Measurements from ENCODE around the gene FBXO7.

The FBXO7 gene

GRCh38 chr22:32531931-32532819 lies 57.6 kb downstream of the FBXO7 start:
- no peak for DNase-seq (ENCODE audit: low read depth in 2 of 2)

DNA sequence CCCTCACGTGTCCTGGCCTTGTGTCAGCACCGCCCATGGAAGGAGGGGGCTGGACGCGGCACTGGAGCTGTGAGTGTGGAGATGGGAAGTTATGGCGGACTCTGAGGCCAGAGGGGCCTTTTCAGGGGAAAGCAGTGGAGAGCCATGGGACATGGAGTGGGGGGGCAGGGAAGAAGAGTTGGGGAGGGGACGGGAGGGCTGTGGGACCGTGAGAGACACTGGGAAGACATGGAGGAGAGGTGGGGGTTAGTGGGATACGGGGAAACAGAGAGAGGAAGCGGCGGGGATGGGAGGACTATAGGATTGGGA lies 58.2 kb downstream of the FBXO7 start:
- DNase-seq (ENCODE audit: low read depth in 2 of 2) = no peak

DNA sequence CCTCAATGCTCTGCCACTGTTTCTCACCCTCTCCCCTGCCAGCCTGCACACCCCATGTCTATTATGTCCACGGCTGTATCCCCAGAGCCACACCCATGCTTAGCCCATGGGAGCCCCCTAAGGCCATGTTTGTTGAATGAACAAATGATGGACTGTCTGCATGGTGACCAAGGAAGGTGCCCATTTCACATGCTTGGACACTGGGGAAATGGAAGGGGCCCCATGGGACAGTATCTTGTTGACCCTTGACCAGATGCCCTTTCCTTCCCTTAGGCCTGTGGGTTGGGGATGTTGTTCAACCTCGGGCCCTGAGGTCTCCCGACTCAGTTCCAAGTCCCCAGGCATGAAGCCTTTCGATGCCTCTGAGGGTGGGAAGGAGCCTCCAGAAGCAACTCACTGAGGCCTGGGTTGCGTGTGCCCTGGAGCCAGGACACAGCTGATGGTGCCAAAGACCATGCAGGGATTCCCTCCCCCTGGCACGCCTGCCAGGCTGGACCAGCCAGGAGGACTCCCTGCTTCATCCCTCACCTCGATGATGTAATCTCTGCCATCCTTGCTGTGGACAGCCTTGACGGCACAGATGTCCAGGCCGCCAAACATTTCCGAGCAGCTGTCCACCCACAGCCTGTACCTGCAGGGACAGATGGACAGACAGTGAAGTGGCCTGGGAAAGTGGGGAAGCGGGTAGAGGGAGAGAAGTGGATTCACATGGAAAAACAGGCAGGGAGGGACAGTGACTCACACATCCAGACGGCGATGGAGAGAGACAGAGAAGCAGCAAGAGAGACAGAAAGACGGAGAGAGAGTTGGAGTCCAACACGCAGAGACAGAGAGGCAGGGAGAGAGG lies 58.9 kb downstream of the FBXO7 start:
- no peak for DNase-seq (ENCODE audit: low read depth in 2 of 2)

DNA sequence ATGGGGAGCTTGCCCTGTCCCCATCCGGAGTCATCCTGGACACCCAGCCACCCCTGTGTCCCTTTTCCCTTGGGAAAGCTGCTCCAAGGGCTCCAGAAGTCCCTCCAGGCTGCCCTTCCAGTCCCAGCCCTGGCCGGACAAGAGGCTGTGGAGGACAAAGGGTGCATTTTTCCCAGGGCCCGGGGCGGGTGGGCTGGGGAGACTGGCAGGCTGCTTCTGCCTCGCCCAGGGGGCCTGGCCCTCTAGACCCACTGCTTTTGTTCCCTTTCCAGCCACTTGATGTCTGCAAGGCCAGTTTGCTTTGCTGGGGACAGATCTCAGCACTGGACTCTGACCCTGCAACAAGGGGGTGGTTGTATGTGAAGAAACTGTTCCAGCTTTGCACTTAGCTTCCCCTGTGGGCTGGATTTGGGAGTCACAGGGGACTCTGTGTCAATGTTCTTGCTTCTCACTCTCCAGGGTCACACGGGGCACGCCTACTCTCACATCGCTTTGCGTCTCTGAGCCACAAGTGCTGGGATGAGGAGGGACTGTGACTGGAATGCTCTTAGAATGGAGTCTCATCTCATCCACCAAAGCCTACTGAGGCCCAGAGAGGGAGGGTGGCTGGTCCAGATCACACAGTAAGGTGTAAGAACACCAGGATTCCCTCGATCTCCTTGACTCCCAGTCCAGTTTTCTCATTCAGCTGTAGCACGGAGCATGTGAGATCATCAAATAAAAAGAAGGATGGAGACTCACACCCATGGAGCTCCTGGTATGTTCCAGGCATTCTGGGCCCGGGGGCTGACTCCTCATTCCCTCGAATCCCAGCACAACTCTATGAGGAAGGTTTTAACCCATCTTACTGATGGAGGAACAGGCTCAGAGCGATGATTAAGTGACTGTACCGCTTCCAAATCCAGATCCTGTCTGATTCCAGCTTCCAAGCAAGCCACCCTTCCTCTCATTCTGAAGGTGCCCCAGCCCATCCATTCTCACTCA lies 59.9 kb downstream of the FBXO7 start:
- no peak for DNase-seq (ENCODE audit: low read depth in 2 of 2)

GRCh38 chr22:32535531-32536190 lies 61.0 kb downstream of the FBXO7 start:
- no peak for DNase-seq (ENCODE audit: low read depth in 2 of 2)

- DNase-seq (ENCODE audit: low read depth in 2 of 2) = no peak
Measured at GRCh38 chr22:32536352-32536751, 61.7 kb downstream of the FBXO7 start.

GRCh38 chr22:32538521-32538920 lies 63.9 kb downstream of the FBXO7 start:
- no peak for DNase-seq (ENCODE audit: low read depth in 2 of 2)

DNA sequence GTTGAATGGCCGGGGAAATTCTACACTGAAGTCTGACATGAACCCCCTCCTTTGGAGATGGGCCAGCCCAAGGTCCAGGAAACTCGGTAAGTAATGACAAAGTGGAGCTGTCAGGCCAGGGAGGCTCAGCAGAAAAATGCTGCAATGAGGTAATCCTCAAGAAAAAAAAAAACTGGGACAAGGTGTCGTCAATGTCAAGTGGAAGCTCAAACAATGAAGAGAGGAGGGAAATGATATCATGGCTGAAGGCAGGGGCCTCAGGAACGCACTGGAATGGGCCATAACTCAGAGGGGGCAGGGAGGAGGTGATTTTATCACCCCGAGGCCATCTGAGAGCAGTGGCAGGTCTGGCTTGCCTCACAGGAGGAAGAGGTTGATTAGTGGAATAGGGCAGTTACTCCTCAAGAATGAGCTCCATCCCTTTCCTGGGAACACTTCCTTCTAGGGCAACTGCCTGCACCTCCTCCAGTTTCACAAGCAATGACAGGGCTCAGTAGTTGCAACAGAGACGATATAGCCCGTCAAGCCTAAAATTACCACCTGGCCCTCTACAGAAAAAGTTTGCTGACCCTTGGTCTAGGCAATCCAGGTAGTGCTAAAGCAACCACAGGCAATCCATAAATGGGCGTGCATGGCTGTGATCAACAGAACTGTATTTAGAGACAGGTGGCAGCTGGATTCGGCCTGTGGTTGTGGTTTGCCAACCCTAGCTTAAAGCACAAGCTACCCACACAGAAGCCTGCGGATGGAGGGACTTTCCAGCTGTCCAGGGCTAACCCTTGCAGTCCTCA lies 65.2 kb downstream of the FBXO7 start:
- no peak for DNase-seq (ENCODE audit: low read depth in 2 of 2)

GRCh38 chr22:32541481-32541880 lies 66.9 kb downstream of the FBXO7 start:
- no peak for DNase-seq (ENCODE audit: low read depth in 2 of 2)

- DNase-seq (ENCODE audit: low read depth in 2 of 2) = no peak
Measured at GRCh38 chr22:32542066-32542676, 67.6 kb downstream of the FBXO7 start.

GRCh38 chr22:32542677-32543357 lies 68.2 kb downstream of the FBXO7 start:
- DNase-seq (ENCODE audit: low read depth in 2 of 2) = no peak

GRCh38 chr22:32544953-32545558 lies 70.4 kb downstream of the FBXO7 start:
- no peak for DNase-seq (ENCODE audit: low read depth in 2 of 2)

DNA sequence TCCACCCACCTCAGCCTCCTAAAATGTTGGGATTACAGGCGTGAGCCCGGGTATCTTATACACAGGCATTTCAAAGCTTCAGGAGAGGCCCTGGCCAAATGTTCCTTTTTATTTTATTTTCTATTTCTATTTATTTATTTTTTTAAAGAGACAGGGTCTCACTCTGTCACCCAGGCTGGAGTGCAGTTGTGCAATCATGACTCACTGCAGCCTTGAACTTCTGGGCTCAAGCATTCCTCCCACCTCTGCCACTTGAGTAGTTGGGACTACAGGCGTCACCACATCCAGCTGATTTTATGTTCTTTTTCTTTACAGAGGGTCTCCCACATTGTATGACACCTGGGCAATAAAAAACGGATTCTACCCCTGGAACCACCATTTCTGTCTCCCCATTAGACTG lies 71.2 kb downstream of the FBXO7 start:
- no peak for DNase-seq (ENCODE audit: low read depth in 2 of 2)

GRCh38 chr22:32546496-32546895 lies 71.9 kb downstream of the FBXO7 start:
- no peak for DNase-seq (ENCODE audit: low read depth in 2 of 2)

DNA sequence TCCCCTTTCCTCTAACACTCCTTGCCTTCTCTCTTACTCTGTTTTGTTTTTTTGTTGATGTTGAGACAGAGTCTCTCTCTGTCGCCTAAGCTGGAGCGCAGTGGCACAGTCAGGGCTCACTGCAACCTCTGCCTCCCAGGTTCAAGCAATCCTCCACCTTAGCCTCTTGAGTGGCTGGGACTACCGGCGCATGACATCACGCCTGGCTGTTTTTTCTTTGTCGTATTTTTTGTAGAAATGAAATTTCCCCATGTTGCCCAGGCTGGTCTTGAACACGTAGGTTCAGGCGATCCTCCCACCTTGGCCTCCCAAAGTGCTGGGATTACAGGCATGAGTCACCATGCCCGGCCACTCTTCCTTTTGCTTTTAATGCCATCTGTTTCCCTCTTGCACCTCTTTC lies 72.3 kb downstream of the FBXO7 start:
- no peak for DNase-seq (ENCODE audit: low read depth in 2 of 2)

GRCh38 chr22:32548039-32548438 lies 73.4 kb downstream of the FBXO7 start:
- DNase-seq (ENCODE audit: low read depth in 2 of 2) = no peak

Data from stimulated activated CD8-positive, alpha-beta memory T cell treated with anti-CD3 and anti-CD28 coated beads, Interleukin-7, amount 100 ng/mL, for 1 hour (primary cell).